K562 (cell line): ENCODE data around the gene GLRA2. TPM values are rescaled to one million over a fixed set of nuclear protein-coding genes. Genes with fewer than 3 reads are reported as not detected.

ENCODE experiments used
- ATAC-seq: fragments of 200-7000 bp; cut with Tn5 transposase; 3 replicates; pipeline ENCODE4 v1.9.1; 2020; ENCODE audit warnings: moderate library complexity
- BruUV-seq: library from RNA; stranded (reverse); fragments of 400-500 nt; replicated peaks from 2 replicates; lab custom pipeline; 2021; lab: Mats Ljungman, UMichigan
- CTCF ChIA-PET: fragments of 300-600 bp; formaldehyde crosslinking; extraction: SDS; loops from one replicate; lab custom pipeline; 2021; ENCODE audit warnings: low intra/inter-chr PET ratio; lab: Yijun Ruan, JAX
- POLR2A ChIA-PET: fragments of 300-600, 350-650 bp; sonication (Branson Sonifier 250); formaldehyde crosslinking; extraction: SDS; loops from one replicate; lab custom pipeline; 2021; ENCODE audit warnings: antibody characterized with exemption, inconsistent platforms; lab: Yijun Ruan, JAX
- DNase-seq, 4 experiments: peaks; one replicate each; pipeline versions ENCODE4 v3.0.0 to v3.0.0-alpha.2; 2011 to 2018; ENCODE audit warnings: low spot score in 3 of 4, mixed read lengths in 3 of 4; ENCODE audit errors: extremely low read depth in 1 of 4
- FAIRE-seq: peaks from 2 replicates; lab custom pipeline; 2011; peaks lifted over from hg19 to GRCh38; lab: Jason Lieb, UNC
- H2AFZ ChIP-seq: 2 replicates; pipeline ENCODE4 v1.6.0; 2011; ENCODE audit warnings: low read depth, low read length, control low read depth, inconsistent platforms
- H3K27ac ChIP-seq: fragments of 200-600 bp; 3 replicates; pipeline ENCODE4 v1.8.0; 2011; ENCODE audit warnings: low read depth, mild to moderate bottlenecking, control low read depth, inconsistent platforms, low read length, moderate library complexity, mixed read lengths; ENCODE audit errors: extremely low read depth
- H3K27me3 ChIP-seq, 2 experiments: fragments of 300-600 bp in 1 of 2; 2 replicates in 1 of 2; 3 replicates in 1 of 2; pipeline versions ENCODE4 v1.6.0 to v1.8.0; 2011; ENCODE audit warnings: inconsistent platforms in 2 of 2, low read length in 2 of 2, mild to moderate bottlenecking in 1 of 2, mixed read lengths in 1 of 2, moderate library complexity in 1 of 2; ENCODE audit not compliant: control insufficient read depth in 2 of 2, insufficient read depth in 2 of 2
- H3K36me3 ChIP-seq: fragments of 300-600 bp; 3 replicates; pipeline ENCODE4 v1.8.0; 2011; ENCODE audit warnings: mild to moderate bottlenecking, low read length, inconsistent platforms; ENCODE audit not compliant: control insufficient read depth, insufficient read depth
- H3K4me1 ChIP-seq, 2 experiments: fragments of 200-600 bp in 1 of 2; replicated peaks in 1 of 2; 2 replicates in 1 of 2; 3 replicates in 1 of 2; pipeline versions ENCODE4 v1.5.1 to v1.8.0; 2011; ENCODE audit warnings: inconsistent platforms in 2 of 2, low read length in 2 of 2, mild to moderate bottlenecking in 1 of 2, mixed read lengths in 1 of 2, moderate library complexity in 1 of 2; ENCODE audit not compliant: control insufficient read depth in 2 of 2, insufficient read depth in 2 of 2
- H3K4me2 ChIP-seq: 2 replicates; pipeline ENCODE4 v1.6.1; 2011; ENCODE audit warnings: low read length, control low read depth, inconsistent platforms, mixed read lengths; ENCODE audit not compliant: insufficient read depth
- H3K4me3 ChIP-seq: fragments of 200-600 bp; sonication (generic), shearing (Covaris generic); 2 replicates; pipeline ENCODE4 v1.5.1; 2016; ENCODE audit warnings: control low read depth, inconsistent platforms
- H3K79me2 ChIP-seq: fragments of 200-600 bp; 3 replicates; pipeline ENCODE4 v1.8.0; 2011; ENCODE audit warnings: low read length, inconsistent platforms; ENCODE audit not compliant: control insufficient read depth, insufficient read depth
- H3K9ac ChIP-seq, 2 experiments: 2 replicates each; pipeline versions ENCODE4 v1.6.0 to v1.6.1; 2011; ENCODE audit warnings: low read depth in 2 of 2, low read length in 2 of 2, control low read depth in 1 of 2, inconsistent platforms in 1 of 2, mild to moderate bottlenecking in 1 of 2, mixed read lengths in 1 of 2; ENCODE audit not compliant: insufficient read depth in 1 of 2
- H3K9me1 ChIP-seq: one replicate; pipeline ENCODE4 v1.6.0; 2011; ENCODE audit warnings: inconsistent platforms, mild to moderate bottlenecking, low read length, moderate library complexity; ENCODE audit not compliant: control insufficient read depth, insufficient read depth
- H3K9me3 ChIP-seq: replicated peaks from 2 replicates; pipeline ENCODE4 v1.5.1; 2011; ENCODE audit warnings: low read depth, low read length, inconsistent platforms; ENCODE audit not compliant: control insufficient read depth, insufficient read depth
- H4K20me1 ChIP-seq: replicated peaks from 2 replicates; pipeline ENCODE4 v1.6.1; 2011; ENCODE audit warnings: low read length, inconsistent platforms, mixed read lengths; ENCODE audit not compliant: control insufficient read depth, insufficient read depth
- ARID3A ChIP-seq: IDR thresholded peaks from 2 replicates; pipeline ENCODE4 v1.6.1; 2012; ENCODE audit warnings: low read depth, low read length, improper control_type of control experiment, borderline replicate concordance
- NFE2 ChIP-seq: IDR thresholded peaks from 2 replicates; pipeline ENCODE4 v1.6.1; 2014; ENCODE audit warnings: antibody characterized with exemption, low read depth
- RBM25 ChIP-seq: fragments of 200-400 bp; formaldehyde crosslinking; IDR thresholded peaks from 2 replicates; pipeline ENCODE4 v1.6.1; 2018; ENCODE audit warnings: low read length, low read depth, moderate library complexity; ENCODE audit not compliant: severe bottlenecking
- RHOXF2B ChIP-seq: fragments of 250-450 bp; sonication (Bioruptor Pico); conservative IDR thresholded peaks from 2 replicates; pipeline ENCODE4 v1.5.1; 2021
- SAP30 ChIP-seq: fragments of 200-600 bp; sonication (generic); IDR thresholded peaks from 2 replicates; pipeline ENCODE4 v1.6.1; 2012; ENCODE audit warnings: borderline replicate concordance, low read depth, mild to moderate bottlenecking, moderate library complexity, low read length, control low read depth, inconsistent platforms; ENCODE audit not compliant: insufficient read depth, poor library complexity, severe bottlenecking
- SNRNP70 ChIP-seq: fragments of 200-400 bp; formaldehyde crosslinking; optimal IDR thresholded peaks from 2 replicates; pipeline ENCODE3; 2017; ENCODE audit warnings: low read depth, low read length
- WGBS: fragments of 100-300 bp; shearing (Covaris generic); methylation state at CpG from one replicate; pipeline ENCODE4 v1.1.6; 2016; ENCODE audit warnings: low coverage, mixed read lengths; ENCODE audit not compliant: insufficient coverage; ENCODE audit errors: missing lambda C conversion rate; 5-methylcytosine and 5-hydroxymethylcytosine counted together
- in situ Hi-C: fragments of 300-500 bp; cut with MboI; formaldehyde crosslinking; loops from 4 replicates; pipeline ENCODE4 v1.15.0; 2018; ENCODE audit warnings: inconsistent platforms, mixed read lengths
- intact Hi-C: fragments of 100-400 bp; cut with micrococcal nuclease; formaldehyde crosslinking; loops from 2 replicates; pipeline ENCODE4 v1.14.2; 2022
- polyA plus RNA-seq, 8 experiments: library from polyadenylated mRNA; depleted of rRNA in 4 of 8; stranded (reverse) in 5 of 8; unstranded in 3 of 8; fragments of >200 nt; fragmentation: Nextera tagmentation in 2 of 8; fragmentation: Illumina TruSeq in 1 of 8; extraction: Ambion mirVana in 2 of 8; extraction: Trizol in 1 of 8; gene quantifications; 2 replicates each; pipeline versions ENCODE4 v1.2.1 to v1.2.3, GENCODE V29; 2011 to 2014; ENCODE audit warnings: inconsistent platforms in 1 of 8, missing spikeins in 1 of 8
- total RNA-seq, 7 experiments: library from RNA; depleted of rRNA in 6 of 7; stranded (reverse); fragments of >200 nt in 6 of 7; fragmentation: Illumina TruSeq in 2 of 7; extraction: Trizol in 2 of 7; gene quantifications; 2 replicates each; pipeline versions ENCODE4 v1.2.1 to v1.2.3, GENCODE V29; 2011 to 2021; ENCODE audit warnings: low replicate concordance in 1 of 7

Gene GLRA2
- total and polyA plus RNA-seq, 9 of the 15 experiments (the other 6 are each of a cell fraction or from before 2014, with no cell fraction given): not detected

GRCh38 chrX:14590693-14591424 is 61.5 kb downstream of the GLRA2 start (continued):
- no peak for TF ChIP-seq RBM25
- no peak for TF ChIP-seq ARID3A
- no peak for TF ChIP-seq SNRNP70
- no peak for TF ChIP-seq SAP30
- TF ChIP-seq NFE2: no peak

- in situ Hi-C loops (no loop called here), intact Hi-C loops (no loop called here)
- Histone ChIP-seq H3K9me1 (no peaks in the 10 kb centered on the region), H3K9ac (no peak overlapping the region), H3K27ac (no peak overlapping the region), H2AFZ (no peak overlapping the region), H3K4me2 (no peak overlapping the region), H3K27me3 (no peaks in the 10 kb centered on the region), H3K4me1 (no peaks in the 10 kb centered on the region), H3K36me3 (no peaks in the 10 kb centered on the region), H4K20me1 (no peaks in the 10 kb centered on the region), H3K4me3 (no peak overlapping the region), H3K79me2 (no peaks in the 10 kb centered on the region), H3K9me3 (no peaks in the 10 kb centered on the region)
- ATAC-seq (no peak), FAIRE-seq (no peak), DNase-seq (no peak)
- ChIA-PET POLR2A (no interaction called here), CTCF (no interaction called here)
- BruUV-seq: no TSS peak
- WGBS: 0% methylated on average over 1 of the region's 2 CpGs
- TF ChIP-seq RHOXF2B (CRISPR knock-in tag): no peak
- TF ChIP-seq, all 486 proteins: peak for 0
Measured at GRCh38 chrX:14591976-14592375, 62.6 kb downstream of the GLRA2 start.
